ENCODE data around the gene RHOH.

Gene RHOH

DNA sequence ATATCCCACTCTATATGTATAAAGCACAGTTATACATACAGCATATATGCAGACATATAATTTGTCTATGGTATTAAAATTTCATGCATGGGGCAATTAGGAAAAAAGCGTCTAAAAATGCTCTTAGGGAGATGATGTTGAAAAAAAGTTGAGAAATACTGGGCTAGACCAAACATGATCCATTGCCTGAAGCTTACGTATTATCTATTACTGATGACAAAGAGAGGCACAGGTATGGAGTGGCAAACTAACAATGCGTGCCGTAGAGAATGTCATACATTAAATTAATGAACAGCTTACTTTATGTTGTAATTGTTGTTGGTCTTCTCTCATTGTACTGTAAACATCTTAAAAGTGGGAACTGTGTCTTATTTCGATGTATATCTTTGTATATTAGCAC, 13.9 kb downstream of the RHOH start:
- Histone ChIP-seq H3K9ac (no peak overlapping the region), H2AFZ (ENCODE audit: low read depth) (no peak overlapping the region), H3K4me1 (ENCODE audit: low read depth, poor library complexity, severe bottlenecking) (peaks cover 7% of the 10 kb centered on the region), H3K4me3 (IDR thresholded peaks at IDR 0.05; ENCODE audit: insufficient read depth, low read depth, low read length) (no peak overlapping the region), H4K20me1 (ENCODE audit: insufficient read depth) (no peaks in the 10 kb centered on the region), H3K36me3 (ENCODE audit: insufficient read depth) (no peaks in the 10 kb centered on the region), H3K27me3 (ENCODE audit: insufficient read depth, low read depth) (no peaks in the 10 kb centered on the region), H3K4me2 (no peak overlapping the region), H3K27ac (no peak overlapping the region), H3K79me2 (ENCODE audit: insufficient read depth, low read depth) (no peaks in the 10 kb centered on the region)
- TF ChIP-seq, protein P1, sequence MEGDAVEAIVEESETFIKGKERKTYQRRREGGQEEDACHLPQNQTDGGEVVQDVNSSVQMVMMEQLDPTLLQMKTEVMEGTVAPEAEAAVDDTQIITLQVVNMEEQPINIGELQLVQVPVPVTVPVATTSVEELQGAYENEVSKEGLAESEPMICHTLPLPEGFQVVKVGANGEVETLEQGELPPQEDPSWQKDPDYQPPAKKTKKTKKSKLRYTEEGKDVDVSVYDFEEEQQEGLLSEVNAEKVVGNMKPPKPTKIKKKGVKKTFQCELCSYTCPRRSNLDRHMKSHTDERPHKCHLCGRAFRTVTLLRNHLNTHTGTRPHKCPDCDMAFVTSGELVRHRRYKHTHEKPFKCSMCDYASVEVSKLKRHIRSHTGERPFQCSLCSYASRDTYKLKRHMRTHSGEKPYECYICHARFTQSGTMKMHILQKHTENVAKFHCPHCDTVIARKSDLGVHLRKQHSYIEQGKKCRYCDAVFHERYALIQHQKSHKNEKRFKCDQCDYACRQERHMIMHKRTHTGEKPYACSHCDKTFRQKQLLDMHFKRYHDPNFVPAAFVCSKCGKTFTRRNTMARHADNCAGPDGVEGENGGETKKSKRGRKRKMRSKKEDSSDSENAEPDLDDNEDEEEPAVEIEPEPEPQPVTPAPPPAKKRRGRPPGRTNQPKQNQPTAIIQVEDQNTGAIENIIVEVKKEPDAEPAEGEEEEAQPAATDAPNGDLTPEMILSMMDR (conservative IDR thresholded peaks at IDR 0.05; ENCODE audit: low read depth, low read length) = no peak

DNA sequence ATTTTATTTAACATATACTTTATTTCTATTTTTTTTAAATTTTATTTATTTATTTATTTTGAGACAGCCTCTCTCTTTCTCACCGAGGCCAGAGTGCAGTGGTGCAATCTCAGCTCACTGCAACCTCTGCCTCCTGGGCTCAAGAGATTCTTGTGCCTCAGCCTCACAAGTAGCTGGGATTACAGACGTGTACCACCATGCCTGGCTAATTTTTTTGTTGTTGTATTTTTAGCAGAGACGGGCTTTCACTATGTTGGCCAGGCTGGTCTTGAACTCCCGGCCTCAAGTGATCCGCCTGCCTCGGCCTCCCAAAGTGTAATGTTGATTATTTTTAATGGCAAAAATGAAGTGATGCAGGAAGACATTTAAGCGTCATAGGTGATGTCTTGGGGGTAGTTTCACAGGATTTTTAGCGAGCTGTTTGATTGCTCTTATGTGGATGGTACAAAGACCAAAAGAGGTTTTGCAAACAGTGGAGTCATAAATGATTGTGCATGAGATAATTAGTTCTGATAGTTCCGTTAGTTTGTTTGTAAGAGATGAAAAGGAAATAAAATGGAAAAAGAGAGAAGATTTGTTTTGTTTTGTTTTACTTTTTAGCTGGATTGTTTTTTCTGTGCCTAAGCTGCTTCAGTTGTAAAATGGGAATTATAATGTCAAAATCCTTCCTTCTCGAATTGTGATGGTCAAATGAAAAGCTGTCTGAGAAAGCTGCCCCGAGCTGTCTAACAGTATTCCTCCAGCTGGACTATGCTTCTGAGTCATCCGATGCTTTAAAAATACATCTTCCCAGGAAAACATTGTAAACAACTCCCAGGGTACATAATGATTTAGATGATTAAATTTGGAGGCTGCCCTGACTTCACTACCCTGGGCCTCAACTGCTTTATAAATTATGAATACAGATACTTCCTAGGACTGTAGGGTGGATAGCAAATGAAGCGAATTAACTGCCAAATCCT, 14.7 kb downstream of the RHOH start:
- Histone ChIP-seq H3K27me3 (ENCODE audit: insufficient read depth, low read depth) (no peaks in the 10 kb centered on the region), H3K4me2 (no peak overlapping the region), H4K20me1 (ENCODE audit: insufficient read depth) (no peaks in the 10 kb centered on the region), H3K79me2 (ENCODE audit: insufficient read depth, low read depth) (no peaks in the 10 kb centered on the region), H3K9ac (no peak overlapping the region), H2AFZ (ENCODE audit: low read depth) (no peak overlapping the region), H3K4me3 (IDR thresholded peaks at IDR 0.05; ENCODE audit: insufficient read depth, low read depth, low read length) (no peak overlapping the region), H3K36me3 (ENCODE audit: insufficient read depth) (no peaks in the 10 kb centered on the region), H3K4me1 (ENCODE audit: low read depth, poor library complexity, severe bottlenecking) (no peaks in the 10 kb centered on the region), H3K27ac (no peak overlapping the region)
- TF ChIP-seq, protein P1 (conservative IDR thresholded peaks at IDR 0.05; ENCODE audit: low read depth, low read length) = no peak

DNA sequence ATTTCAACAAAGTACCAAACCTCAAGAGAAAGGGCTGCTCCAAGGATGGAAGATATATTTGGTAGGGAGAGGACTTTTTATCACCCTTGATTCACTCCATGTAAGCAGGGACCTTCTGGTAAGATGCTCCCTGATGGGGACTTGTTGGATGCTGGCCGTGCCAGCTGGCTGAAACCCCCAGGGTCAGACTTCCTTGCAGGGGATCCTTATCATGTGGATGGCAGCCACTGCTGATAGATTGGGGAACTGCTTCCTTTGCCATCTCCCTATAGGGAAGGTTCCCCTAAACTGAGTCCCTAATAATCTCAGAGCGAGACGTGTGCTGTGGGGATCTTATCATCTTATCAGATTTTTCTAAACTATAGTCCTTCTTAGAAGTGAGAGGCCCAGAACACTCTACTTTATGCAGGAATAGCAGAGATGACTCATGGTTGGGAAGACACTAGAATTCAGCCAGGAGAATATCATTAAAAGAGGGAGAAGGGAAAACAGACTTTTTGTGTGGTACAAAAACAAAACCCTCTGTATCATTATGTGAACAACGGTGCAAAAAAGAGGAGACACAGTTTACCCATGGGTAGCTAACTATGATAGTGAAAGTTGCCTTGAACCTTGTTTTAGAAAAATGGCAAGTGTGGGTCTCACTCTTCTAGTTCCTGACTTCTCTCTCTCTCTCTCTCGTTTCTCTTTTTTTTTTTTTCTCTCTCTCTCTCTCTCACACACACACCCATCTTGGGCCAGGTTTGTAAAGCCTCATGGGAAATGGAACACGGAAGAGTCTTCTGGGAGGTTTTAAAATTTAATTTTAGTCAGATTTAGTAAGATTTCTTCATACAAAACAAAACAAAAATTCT, 16.1 kb downstream of the RHOH start:
- H3K36me3 ChIP-seq (ENCODE audit: insufficient read depth) = no peaks in the 10 kb centered on the region
- TF ChIP-seq, protein P1 (conservative IDR thresholded peaks at IDR 0.05; ENCODE audit: low read depth, low read length) = no peak
- no peak overlapping the region for H2AFZ ChIP-seq (ENCODE audit: low read depth)
- no peak overlapping the region for H3K9ac ChIP-seq
- no peaks in the 10 kb centered on the region for H3K4me1 ChIP-seq (ENCODE audit: low read depth, poor library complexity, severe bottlenecking)
- H3K27me3 ChIP-seq (ENCODE audit: insufficient read depth, low read depth) = no peaks in the 10 kb centered on the region
- H3K4me3 ChIP-seq (IDR thresholded peaks at IDR 0.05; ENCODE audit: insufficient read depth, low read depth, low read length) = no peak overlapping the region
- no peaks in the 10 kb centered on the region for H4K20me1 ChIP-seq (ENCODE audit: insufficient read depth)
- no peaks in the 10 kb centered on the region for H3K79me2 ChIP-seq (ENCODE audit: insufficient read depth, low read depth)
- no peak overlapping the region for H3K27ac ChIP-seq
- H3K4me2 ChIP-seq = no peak overlapping the region

DNA sequence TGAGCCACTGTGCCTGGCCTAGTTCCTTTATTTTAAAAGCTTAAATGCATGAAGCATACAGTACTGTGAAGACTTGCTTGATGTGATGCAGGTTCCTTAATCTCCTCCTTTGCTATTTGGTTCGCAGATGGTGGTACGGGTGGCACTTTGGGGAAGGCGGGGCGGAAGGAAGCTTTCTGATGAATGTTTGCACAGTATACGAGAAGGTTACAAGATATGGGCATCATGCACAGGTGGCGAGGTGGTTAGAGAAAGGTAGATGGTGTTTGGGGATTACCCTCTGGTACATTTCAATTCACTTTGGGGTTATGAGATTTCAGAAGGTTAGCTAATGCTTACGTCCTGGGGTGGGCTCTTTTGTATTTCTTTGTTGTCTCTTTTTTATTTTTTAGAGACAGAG, 17.2 kb downstream of the RHOH start:
- H4K20me1 ChIP-seq (ENCODE audit: insufficient read depth) = no peaks in the 10 kb centered on the region
- no peak overlapping the region for H2AFZ ChIP-seq (ENCODE audit: low read depth)
- H3K4me2 ChIP-seq = no peak overlapping the region
- H3K27me3 ChIP-seq (ENCODE audit: insufficient read depth, low read depth) = no peaks in the 10 kb centered on the region
- H3K79me2 ChIP-seq (ENCODE audit: insufficient read depth, low read depth) = no peaks in the 10 kb centered on the region
- no peaks in the 10 kb centered on the region for H3K4me1 ChIP-seq (ENCODE audit: low read depth, poor library complexity, severe bottlenecking)
- TF ChIP-seq, protein P1 (conservative IDR thresholded peaks at IDR 0.05; ENCODE audit: low read depth, low read length) = no peak
- H3K36me3 ChIP-seq (ENCODE audit: insufficient read depth) = no peaks in the 10 kb centered on the region
- H3K9ac ChIP-seq = no peak overlapping the region
- no peak overlapping the region for H3K4me3 ChIP-seq (IDR thresholded peaks at IDR 0.05; ENCODE audit: insufficient read depth, low read depth, low read length)
- no peak overlapping the region for H3K27ac ChIP-seq

Measured in KMS-11 (cell line).